Stimulated activated CD4-positive, alpha-beta T cell treated with anti-CD3 and anti-CD28 coated beads, Interleukin-15, amount 100 ng/mL, for 48 hours (primary cell): ENCODE measurements around the gene SMARCAL1.

Source experiments
- DNase-seq, 2 donors: peaks; one replicate each; pipeline ENCODE4 v3.0.0-alpha.2; 2020; ENCODE audit warnings: low read depth in 2 of 2

The SMARCAL1 gene

GRCh38 chr2:216475767-216476166 is 63.5 kb downstream of the SMARCAL1 start:
- DNase-seq: no peak

DNA sequence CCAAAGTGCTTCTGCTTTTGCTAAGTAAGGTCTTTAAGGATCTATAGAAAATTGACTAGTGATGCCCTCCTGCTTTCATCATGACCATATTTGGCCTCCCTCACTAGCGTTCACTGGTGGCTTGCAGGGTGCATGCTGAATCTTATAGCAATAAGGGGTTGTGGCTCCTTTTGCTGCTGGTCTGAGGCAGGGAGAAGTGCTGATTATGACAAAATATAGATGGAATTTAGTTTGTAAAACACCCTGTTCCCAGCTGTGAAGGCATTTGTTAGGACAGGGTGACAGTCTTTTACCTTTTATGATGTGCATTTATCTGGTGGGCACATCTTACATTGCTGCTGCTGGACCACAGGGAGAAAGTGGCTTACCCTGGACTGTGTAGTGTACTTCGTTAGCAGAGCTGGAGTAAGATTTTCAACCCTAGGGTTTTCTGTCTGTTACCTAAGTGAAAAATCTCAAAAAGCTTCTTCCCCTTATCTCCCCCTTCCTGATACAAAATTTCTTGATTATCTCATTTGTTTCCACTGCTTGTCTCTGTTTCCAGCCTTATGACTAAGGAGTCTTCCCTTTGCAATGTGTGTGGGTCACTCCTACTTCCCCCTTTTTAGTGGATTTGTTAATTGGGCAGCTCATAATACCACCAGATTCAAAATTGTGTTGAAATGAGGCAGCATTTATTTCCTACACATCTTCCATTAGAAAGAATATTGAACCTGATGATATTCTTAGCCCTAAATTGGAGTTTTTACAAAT is 65.2 kb downstream of the SMARCAL1 start:
- DNase-seq: no peak

- peak in 1 of 2 donors; percentile 36 for DNase-seq
These were observed 65.9 kb downstream of the SMARCAL1 start for GRCh38 chr2:216478151-216478550.

DNA sequence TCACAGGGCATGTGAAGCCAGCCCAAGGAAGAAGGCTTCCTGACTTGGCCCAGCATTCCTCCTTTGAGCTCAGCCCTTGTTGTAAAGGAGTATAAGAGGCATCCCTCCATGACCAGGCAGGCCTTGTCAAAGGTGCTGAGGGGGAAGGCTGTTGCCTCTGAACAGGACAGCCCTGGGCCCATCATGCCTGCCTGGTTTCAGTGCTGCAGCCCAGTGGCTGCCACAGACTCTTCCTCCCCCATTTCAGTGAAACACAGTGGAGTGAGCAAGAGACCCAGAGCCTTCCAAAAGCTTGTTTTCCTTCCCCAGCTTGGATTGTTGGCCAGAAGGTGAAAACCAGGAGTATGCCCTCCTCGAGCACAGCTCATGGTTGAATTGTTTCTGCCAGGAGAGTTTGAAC is 66.5 kb downstream of the SMARCAL1 start:
- DNase-seq: no peak

DNA sequence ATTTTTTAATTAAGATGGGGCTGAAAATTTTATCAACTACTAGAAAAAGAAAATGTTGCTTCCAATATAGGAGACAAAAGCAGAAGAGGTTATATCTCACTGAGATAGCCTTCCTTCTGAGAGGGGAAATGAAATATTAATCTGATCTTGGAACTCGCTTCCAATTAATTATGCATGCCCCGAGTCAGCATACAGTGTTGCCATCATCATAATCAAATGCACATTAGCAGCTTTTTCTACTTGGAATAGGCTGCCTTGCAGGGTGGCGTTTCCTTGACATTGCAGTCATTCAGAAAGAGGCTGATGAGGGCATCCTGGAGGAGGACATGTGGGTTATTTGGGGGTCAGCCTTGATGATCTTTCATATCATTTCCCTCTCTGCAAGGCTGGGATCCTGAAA is 67.9 kb downstream of the SMARCAL1 start:
- DNase-seq: no peak

DNA sequence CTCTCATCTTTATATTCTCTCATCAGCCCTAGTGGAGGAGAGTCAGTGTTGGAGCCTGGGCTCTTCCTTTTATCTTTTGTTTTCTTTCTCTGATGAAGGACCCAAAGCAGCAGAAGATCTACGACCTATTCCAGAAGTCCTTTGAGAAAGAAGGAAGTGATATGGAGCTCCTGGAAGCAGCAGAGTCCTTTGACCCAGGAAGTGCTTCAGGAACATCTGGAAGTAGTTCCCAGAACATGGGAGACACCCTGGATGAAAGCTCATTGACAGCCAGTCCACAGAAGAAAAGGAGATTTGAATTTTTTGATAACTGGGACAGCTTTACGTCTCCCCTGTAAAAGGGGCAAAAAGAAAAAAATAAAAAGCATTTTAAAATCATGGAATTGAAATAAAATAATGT is 70.4 kb downstream of the SMARCAL1 start:
- no peak for DNase-seq

GRCh38 chr2:216485237-216485636 is 73.0 kb downstream of the SMARCAL1 start:
- no peak for DNase-seq

GRCh38 chr2:216485745-216486144 is 73.5 kb downstream of the SMARCAL1 start:
- DNase-seq: no peak

DNA sequence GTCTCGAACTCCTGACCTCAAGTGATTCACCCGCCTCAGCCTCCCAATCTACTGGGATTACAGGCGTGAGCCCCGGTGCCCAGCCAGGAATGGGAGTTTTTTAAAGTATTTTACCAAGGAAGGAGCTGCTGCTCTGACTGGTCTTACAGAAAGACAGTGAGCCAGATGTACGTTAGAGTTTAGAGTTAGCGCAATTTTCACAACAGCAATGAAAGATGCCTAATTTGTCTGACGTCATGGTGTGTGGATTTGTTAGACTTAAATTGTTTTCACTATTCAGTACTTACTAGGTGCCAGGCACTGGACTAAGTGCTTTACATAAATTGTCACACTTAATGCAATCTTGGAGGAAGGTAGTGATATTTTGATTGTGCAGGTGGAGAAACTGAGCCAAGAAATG is 74.0 kb downstream of the SMARCAL1 start:
- DNase-seq: no peak

GRCh38 chr2:216486708-216487107 is 74.4 kb downstream of the SMARCAL1 start:
- no peak for DNase-seq

DNA sequence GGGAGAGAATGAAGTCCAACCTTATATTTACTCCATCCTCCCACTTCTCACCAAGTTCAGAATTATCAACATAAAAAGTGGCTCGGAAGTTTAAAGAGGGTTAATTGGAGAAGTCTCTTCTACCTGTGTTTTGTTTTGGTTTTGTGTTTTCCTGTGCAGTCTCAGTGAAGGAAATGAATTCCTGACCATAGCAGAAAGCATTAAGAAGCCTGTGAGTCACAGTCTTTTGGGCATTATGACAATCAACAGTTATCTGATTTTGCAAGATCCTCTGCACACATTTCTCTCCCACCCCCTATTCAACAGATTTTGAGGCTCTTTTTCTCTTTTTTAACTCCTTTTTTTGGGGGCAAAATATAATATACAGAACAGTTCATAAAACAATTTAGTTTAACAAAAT is 77.8 kb downstream of the SMARCAL1 start:
- DNase-seq: no peak

GRCh38 chr2:216491793-216492596 is 79.7 kb downstream of the SMARCAL1 start:
- no peak for DNase-seq

- no peak for DNase-seq
These were observed 80.5 kb downstream of the SMARCAL1 start for GRCh38 chr2:216492597-216493333.

- no peak for DNase-seq
These were observed 81.0 kb downstream of the SMARCAL1 start for GRCh38 chr2:216493334-216493685.

DNA sequence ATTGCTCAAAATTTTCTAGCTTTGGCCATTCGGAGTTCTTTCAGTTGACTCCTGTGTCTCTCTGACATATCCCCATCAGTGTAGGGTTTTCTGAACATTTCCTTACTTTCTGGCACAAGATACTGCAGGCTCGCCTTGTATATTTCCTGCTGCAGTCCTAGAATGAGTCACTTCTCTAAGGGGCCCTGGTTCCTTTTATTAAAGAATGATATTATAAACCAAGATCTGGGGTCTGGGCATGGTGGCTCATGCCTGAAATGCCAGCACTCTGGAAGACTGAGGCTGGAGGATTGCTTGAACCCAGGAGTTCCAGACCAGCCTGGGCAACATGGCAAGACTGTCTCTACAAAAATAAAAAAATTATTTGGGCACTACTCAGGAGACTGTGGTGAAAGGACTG is 83.4 kb downstream of the SMARCAL1 start:
- DNase-seq: no peak

GRCh38 chr2:216497382-216498069 is 85.2 kb downstream of the SMARCAL1 start:
- no peak for DNase-seq

DNA sequence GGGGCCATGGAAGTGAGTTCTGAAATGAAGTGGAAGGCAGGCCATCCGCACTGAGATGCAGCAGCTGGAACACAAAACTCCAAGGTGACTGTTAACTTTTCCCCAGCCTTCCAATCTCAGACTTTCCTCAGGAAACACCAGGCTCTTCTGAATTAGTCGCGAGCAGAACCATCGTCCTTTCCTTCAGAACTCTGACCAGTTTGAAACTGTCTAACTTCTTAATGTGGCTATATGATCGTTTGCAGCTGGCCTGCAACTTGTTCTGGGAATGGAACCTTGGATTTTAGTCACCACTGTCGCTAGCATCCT is 85.7 kb downstream of the SMARCAL1 start:
- DNase-seq: no peak

DNA sequence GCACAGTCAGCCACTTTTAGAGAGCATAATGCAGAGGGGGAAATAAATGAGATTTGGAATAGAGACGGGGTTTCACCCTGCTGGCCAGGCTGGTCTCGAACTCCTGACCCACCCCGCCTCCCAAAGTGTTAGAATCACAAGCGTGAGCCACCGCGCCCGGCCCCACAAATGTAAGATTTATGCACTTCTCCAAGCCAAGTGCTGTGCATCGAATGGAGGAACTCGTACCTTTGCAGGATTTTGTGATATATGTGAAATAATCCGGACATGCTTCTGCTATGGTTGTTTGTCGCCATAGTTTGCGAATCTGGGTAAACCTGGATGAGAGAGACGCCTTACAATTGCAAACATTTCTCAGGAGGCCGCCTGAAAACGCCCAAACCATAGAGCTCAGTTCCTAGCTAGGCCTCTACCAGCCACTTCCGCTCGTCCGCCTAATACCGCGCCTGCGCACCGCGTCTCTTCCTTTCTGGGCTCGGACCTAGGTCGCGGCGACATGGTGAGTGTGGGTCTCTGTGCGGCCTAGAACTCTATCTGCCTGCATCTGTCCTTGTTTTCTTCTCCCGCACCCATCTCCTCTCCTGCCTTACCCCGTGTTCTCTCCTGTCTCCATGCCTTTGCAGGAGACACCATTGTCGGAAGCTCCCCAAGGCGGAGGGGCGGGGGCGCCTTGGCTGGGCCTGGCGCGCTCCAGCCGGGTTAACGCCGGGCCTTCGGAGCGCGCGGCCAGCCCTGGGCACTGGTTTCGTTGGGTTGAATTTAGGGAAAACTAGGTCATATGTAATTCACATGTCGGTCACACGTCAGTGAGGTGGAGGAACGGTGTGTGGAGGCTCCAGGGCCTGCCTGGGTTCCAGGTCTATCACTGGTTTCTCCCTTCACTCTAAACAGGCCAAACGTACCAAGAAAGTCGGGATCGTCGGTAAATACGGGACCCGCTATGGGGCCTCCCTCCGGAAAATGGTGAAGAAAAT is 86.4 kb downstream of the SMARCAL1 start, which contains the start of gene RPL37A:
Gene RPL37A (plus strand): TSS at position 466 of the 974 bp plus-strand sequence. CDS start 31 bp downstream, at position 497.
- DNase-seq: peak; percentile 88

GRCh38 chr2:216499641-216500218 is 87.4 kb downstream of the SMARCAL1 start:
- no peak for DNase-seq

DNA sequence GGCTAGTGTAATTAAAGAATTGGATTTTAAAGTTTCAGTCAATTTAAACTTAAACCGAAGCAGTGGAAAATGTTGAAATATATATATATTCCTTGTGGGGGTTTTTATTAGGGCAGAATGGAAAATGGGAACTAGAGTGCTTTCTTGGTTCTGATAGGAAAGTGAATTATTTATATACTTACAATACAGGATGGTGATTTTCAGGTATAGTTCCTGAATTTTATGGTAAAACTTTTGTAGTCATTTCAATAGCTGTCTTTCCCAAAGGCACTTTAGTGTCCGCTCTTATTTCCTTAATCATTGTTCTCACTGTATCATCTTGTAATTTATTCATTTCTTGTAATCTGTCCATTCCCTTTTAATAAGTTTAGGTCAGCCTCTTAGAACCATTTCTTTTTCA is 88.3 kb downstream of the SMARCAL1 start:
- DNase-seq: no peak
